A549 (cell line): ENCODE results near the gene EIF4B. TPM values are rescaled to one million over a fixed set of nuclear protein-coding genes. Genes with fewer than 3 reads are reported as not detected.

Experiments
- ATAC-seq, 2 experiments: fragments of 200-7000 bp in 1 of 2; fragments of >200 bp in 1 of 2; cut with Nextera tagmentation in 1 of 2; cut with Tn5 transposase in 1 of 2; 3 replicates each; pipeline versions ENCODE4 v1.8.0 to v1.9.1; 2018 to 2020; ENCODE audit warnings: mild to moderate bottlenecking in 1 of 2, moderate library complexity in 1 of 2
- CTCF ChIA-PET: fragments of 300-600 bp; sonication (Branson Sonifier 250); formaldehyde crosslinking; extraction: SDS; loops from one replicate; lab custom pipeline; 2021; ENCODE audit warnings: antibody characterized with exemption, inconsistent platforms; lab: Yijun Ruan, JAX
- POLR2A ChIA-PET: fragments of 350-600 bp; formaldehyde crosslinking; extraction: SDS; loops from one replicate; lab custom pipeline; 2021; ENCODE audit warnings: antibody characterized with exemption, inconsistent platforms; lab: Yijun Ruan, JAX
- DNase-seq, 2 experiments: peaks; one replicate each; pipeline versions ENCODE4 v3.0.0 to v3.0.0-alpha.2; 2011 to 2016; ENCODE audit warnings: low read depth in 1 of 2, low spot score in 1 of 2
- FAIRE-seq: peaks from 2 replicates; lab custom pipeline; 2011; peaks lifted over from hg19 to GRCh38; lab: Jason Lieb, UNC
- H3K27ac ChIP-seq, 2 experiments: fragments of >200 bp; sonication (Bioruptor Twin); formaldehyde crosslinking; 3 replicates each; pipeline ENCODE4 v1.5.1; 2016 to 2017
- H3K4me1 ChIP-seq: fragments of >200 bp; sonication (Bioruptor Twin); formaldehyde crosslinking; 3 replicates; pipeline ENCODE4 v1.6.1; 2016
- H3K4me2 ChIP-seq: fragments of >200 bp; sonication (Bioruptor Twin); formaldehyde crosslinking; 3 replicates; pipeline ENCODE4 v1.6.1; 2016
- H3K4me3 ChIP-seq: fragments of >200 bp; sonication (Bioruptor Twin); formaldehyde crosslinking; 3 replicates; pipeline ENCODE4 v1.5.1; 2016
- H3K9me3 ChIP-seq: fragments of >200 bp; sonication (Bioruptor Twin); formaldehyde crosslinking; 3 replicates; pipeline ENCODE4 v1.6.1; 2016
- BCL3 ChIP-seq: fragments of >200 bp; sonication (Bioruptor Twin); formaldehyde crosslinking; IDR thresholded peaks from 3 replicates; pipeline ENCODE4 v1.6.1; 2016
- CBX2 ChIP-seq: fragments of 200-600 bp; sonication (generic); IDR thresholded peaks from 2 replicates; pipeline ENCODE4 v1.6.1; 2016; ENCODE audit warnings: low read depth, mild to moderate bottlenecking, borderline replicate concordance
- CBX8 ChIP-seq: fragments of 200-600 bp; sonication (generic); IDR thresholded peaks from 2 replicates; pipeline ENCODE4 v1.6.1; 2016
- EHF ChIP-seq: fragments of 250-450 bp; sonication (Bioruptor Pico); IDR thresholded peaks from 2 replicates; pipeline ENCODE4 v1.5.0; 2020; ENCODE audit warnings: mild to moderate bottlenecking
- EHMT2 ChIP-seq: fragments of 200-600 bp; sonication (generic); IDR thresholded peaks from 2 replicates; pipeline ENCODE4 v1.6.1; 2016; ENCODE audit warnings: antibody characterized with exemption, low read depth, mild to moderate bottlenecking, moderate library complexity
- ESRRA ChIP-seq: fragments of 150-350 bp; IDR thresholded peaks from 2 replicates; pipeline ENCODE4 v1.6.1; 2014; ENCODE audit warnings: mild to moderate bottlenecking, low read length, borderline replicate concordance
- FOSL2 ChIP-seq, 2 experiments: fragments of 450-650 bp in 1 of 2; fragments of >200 bp in 1 of 2; sonication (Bioruptor Twin) in 1 of 2; formaldehyde crosslinking; IDR thresholded peaks; 2 replicates each; pipeline versions ENCODE4 v1.5.0 to v1.6.1; 2016 to 2020; ENCODE audit warnings: mild to moderate bottlenecking in 1 of 2, moderate library complexity in 1 of 2
- FOXS1 ChIP-seq: fragments of 250-450 bp; sonication (Bioruptor Pico); IDR thresholded peaks from 2 replicates; pipeline ENCODE4 v1.5.0; 2020; ENCODE audit warnings: mild to moderate bottlenecking, moderate library complexity
- HEYL ChIP-seq: fragments of 250-450 bp; sonication (Bioruptor Pico); IDR thresholded peaks from 2 replicates; pipeline ENCODE4 v1.8.0; 2021; ENCODE audit warnings: mild to moderate bottlenecking, moderate library complexity
- HOXB13 ChIP-seq: fragments of 250-450 bp; sonication (Bioruptor Pico); IDR thresholded peaks from 2 replicates; pipeline ENCODE4 v1.5.0; 2020; ENCODE audit warnings: low read depth, mild to moderate bottlenecking, moderate library complexity
- JUN ChIP-seq, 2 experiments: fragments of >200 bp; sonication (Bioruptor Twin); formaldehyde crosslinking; IDR thresholded peaks; 2 replicates in 1 of 2; 3 replicates in 1 of 2; pipeline ENCODE4 v1.6.1; 2016 to 2017
- JUNB ChIP-seq: fragments of >200 bp; sonication (Bioruptor Twin); formaldehyde crosslinking; IDR thresholded peaks from 2 replicates; pipeline ENCODE4 v1.6.1; 2016
- MAZ ChIP-seq: fragments of 150-350 bp; IDR thresholded peaks from 2 replicates; pipeline ENCODE4 v1.6.1; 2014; ENCODE audit warnings: antibody characterized with exemption, low read depth, low read length, borderline replicate concordance
- MYC ChIP-seq: IDR thresholded peaks from 2 replicates; pipeline ENCODE4 v1.6.1; 2012; ENCODE audit warnings: mild to moderate bottlenecking, inconsistent platforms, low read length, improper control_type of control experiment, borderline replicate concordance
- NFE2L2 ChIP-seq: fragments of 150-350 bp; conservative IDR thresholded peaks from 2 replicates; pipeline ENCODE4 v1.6.1; 2014; ENCODE audit warnings: low read length
- NPAS2 ChIP-seq: fragments of 250-450 bp; sonication (Bioruptor Pico); IDR thresholded peaks from 2 replicates; pipeline ENCODE4 v1.8.0; 2022; ENCODE audit warnings: mild to moderate bottlenecking, moderate library complexity, borderline replicate concordance
- NR3C1 ChIP-seq: fragments of >200 bp; sonication (Bioruptor Twin); formaldehyde crosslinking; IDR thresholded peaks from 3 replicates; pipeline ENCODE4 v1.6.1; 2017
- POLR2A ChIP-seq: IDR thresholded peaks from 2 replicates; pipeline ENCODE4 v1.6.1; 2012; ENCODE audit warnings: mild to moderate bottlenecking, low read length
- POLR2AphosphoS2 ChIP-seq: conservative IDR thresholded peaks from 2 replicates; pipeline ENCODE4 v1.6.1; 2012; ENCODE audit warnings: low read length, improper control_type of control experiment, inconsistent platforms
- RARB ChIP-seq: fragments of 250-450 bp; sonication (Bioruptor Pico); IDR thresholded peaks from 2 replicates; pipeline ENCODE4 v1.8.0; 2021; ENCODE audit warnings: mild to moderate bottlenecking, moderate library complexity
- REST ChIP-seq: fragments of 200-600 bp; sonication (generic); IDR thresholded peaks from 2 replicates; pipeline ENCODE4 v1.6.1; 2016; ENCODE audit warnings: antibody characterized with exemption, mild to moderate bottlenecking, moderate library complexity
- RFX5 ChIP-seq: fragments of 450-650 bp; IDR thresholded peaks from 2 replicates; pipeline ENCODE4 v1.7.1; 2014; ENCODE audit warnings: antibody characterized with exemption, mild to moderate bottlenecking, moderate library complexity
- RNF2 ChIP-seq: fragments of 200-600 bp; sonication (generic); IDR thresholded peaks from 2 replicates; pipeline ENCODE4 v1.6.1; 2016; ENCODE audit warnings: low read depth, mild to moderate bottlenecking, antibody characterized with exemption, moderate library complexity, borderline replicate concordance
- SMC3 ChIP-seq: fragments of >200 bp; sonication (Bioruptor Twin); formaldehyde crosslinking; IDR thresholded peaks from 3 replicates; pipeline ENCODE4 v1.6.1; 2018; ENCODE audit warnings: inconsistent platforms
- SREBF2 ChIP-seq: fragments of 450-650 bp; IDR thresholded peaks from 2 replicates; pipeline ENCODE4 v1.6.1; 2014; ENCODE audit warnings: mild to moderate bottlenecking, moderate library complexity
- TFCP2L1 ChIP-seq: fragments of 250-450 bp; sonication (Bioruptor Pico); IDR thresholded peaks from 2 replicates; pipeline ENCODE4 v1.5.0; 2021; ENCODE audit warnings: mild to moderate bottlenecking
- TP53 ChIP-seq: fragments of 250-450 bp; sonication (Bioruptor Pico); IDR thresholded peaks from 2 replicates; pipeline ENCODE4 v1.5.0; 2021; ENCODE audit warnings: mild to moderate bottlenecking, moderate library complexity
- USF2 ChIP-seq: fragments of 450-650 bp; IDR thresholded peaks from 2 replicates; pipeline ENCODE4 v1.6.1; 2014; ENCODE audit warnings: antibody characterized with exemption
- ZFP36 ChIP-seq: fragments of 450-650 bp; IDR thresholded peaks from 2 replicates; pipeline ENCODE4 v1.6.1; 2014; ENCODE audit warnings: borderline replicate concordance; ENCODE audit not compliant: partially characterized antibody
- WGBS: methylation state at CpG from one replicate; pipeline ENCODE4 v1.1.6; 2017; ENCODE audit errors: missing lambda C conversion rate; 5-methylcytosine and 5-hydroxymethylcytosine counted together
- polyA plus RNA-seq, 4 experiments: library from polyadenylated mRNA; depleted of rRNA in 3 of 4; stranded (reverse); fragments of >200 nt; fragmentation: RNase III in 1 of 4; extraction: RNeasy Plus Mini Kit Qiagen cat#74134 plus additional on column Dnase treatment in 1 of 4; gene quantifications; 2 replicates in 3 of 4; 3 replicates in 1 of 4; pipeline ENCODE4 v1.2.3, GENCODE V29; 2011 to 2017
- TF ChIP-seq, protein P1 (sequence below): fragments of >200 bp; sonication (Bioruptor Twin); formaldehyde crosslinking; IDR thresholded peaks from 3 replicates; pipeline ENCODE4 v1.5.1; 2016
- TF ChIP-seq, protein P2 (sequence below): fragments of 250-450 bp; sonication (Bioruptor Pico); IDR thresholded peaks from 2 replicates; pipeline ENCODE4 v1.5.0; 2020; ENCODE audit warnings: low read depth, mild to moderate bottlenecking, moderate library complexity

EIF4B gene
- polyA plus RNA-seq, 2 of the 4 experiments (the other 2 are of a cell fraction), result 377 to 650 TPM

DNA sequence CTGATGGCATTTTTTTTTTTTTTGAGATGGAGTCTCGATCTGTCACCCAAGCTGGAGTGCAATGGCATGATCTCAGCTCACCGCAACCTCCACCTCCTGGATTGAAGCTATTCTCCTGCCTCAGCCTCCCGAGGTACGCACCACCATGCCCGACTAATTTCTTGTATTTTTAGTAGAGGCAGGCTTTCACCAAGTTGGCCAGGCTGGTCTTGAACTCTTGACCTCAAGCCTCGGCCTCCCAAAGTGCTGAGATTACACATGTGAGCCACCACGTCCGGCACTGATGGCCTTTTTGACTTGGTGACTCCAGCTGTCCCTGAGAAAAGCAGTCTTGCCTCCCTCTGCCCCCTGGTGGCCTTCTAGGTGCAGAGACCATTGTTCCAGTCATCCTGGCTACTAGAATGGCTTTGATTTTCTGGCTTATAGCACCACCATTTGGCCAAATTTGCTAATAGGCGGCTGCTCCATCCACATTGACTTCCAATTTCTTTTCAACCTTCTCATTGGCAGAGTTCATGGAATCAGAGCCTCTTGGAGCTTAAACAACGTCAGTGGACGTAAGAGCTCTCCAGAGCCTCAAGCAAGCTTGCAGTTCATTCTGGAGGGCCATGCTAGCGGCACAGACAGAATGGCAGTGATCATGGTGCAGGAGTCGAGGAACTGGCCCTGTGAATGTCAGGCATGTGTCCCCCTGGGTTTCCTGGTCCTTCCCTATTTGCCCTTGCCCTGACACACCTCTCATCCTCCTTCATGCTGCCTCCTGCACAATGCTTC is 25.4 kb upstream of the EIF4B start:
- 19% methylated on average over 13 of the region's 13 CpGs for WGBS
- ChIA-PET CTCF (interaction anchor here (0.6 to 44.4 kb wide), 73 partner anchors 11 to 1013 kb away, joined by 3 to 1736 read pairs (median 4); partner anchors contain the start of genes EIF4B, IGFBP6, KRT18 and KRT74), POLR2A (interaction anchor here (1.2 to 2.8 kb wide), 7 partner anchors 9 to 833 kb away, joined by 3 to 19 read pairs (median 4); partner anchors contain the start of genes EIF4B and KRT8)
- Histone ChIP-seq H3K9me3 (no peaks in the 10 kb centered on the region), H3K4me3 (no peak overlapping the region), H3K27ac (peak overlapping the region; percentile 39 to 91), H3K4me1 (peaks cover 28% of the 10 kb centered on the region), H3K4me2 (peak overlapping the region; percentile 55; the same call in 2 of the 3 replicates)
- DNase-seq (peak; percentile 89 to 97), FAIRE-seq (peak; percentile 79), ATAC-seq (peak; percentile 76 to 84)
- TF ChIP-seq BCL3 (no peak), CBX8 (no peak), ESRRA (no peak), POLR2A (no peak), FOSL2 (IDR thresholded peaks at IDR 0.05) (no peak), FOSL2 (CRISPR knock-in tag; IDR thresholded peaks at IDR 0.05) (peak; percentile 51), NR3C1 (no peak), USF2 (no peak), RFX5 (no peak), EHF (CRISPR knock-in tag) (no peak), NFE2L2 (no peak), EHMT2 (no peak), POLR2AphosphoS2 (no peak), FOXS1 (CRISPR knock-in tag) (no peak), SREBF2 (no peak), REST (no peak), HOXB13 (CRISPR knock-in tag) (no peak), TP53 (CRISPR knock-in tag) (no peak), JUN (IDR thresholded peaks at IDR 0.05) (0 out of 5 replicates have a peak, but pooled peaks of 1 of the 2 experiments have one; percentile 38), HEYL (CRISPR knock-in tag) (no peak), JUNB (no peak), CBX2 (no peak), SMC3 (peak; percentile 100), RNF2 (no peak), RARB (CRISPR knock-in tag) (no peak), TFCP2L1 (no peak), NPAS2 (CRISPR knock-in tag) (no peak), ZFP36 (no peak), MAZ (no peak), MYC (peak; percentile 59; the same call in 1 of the 2 replicates)
- TF ChIP-seq, protein P1, sequence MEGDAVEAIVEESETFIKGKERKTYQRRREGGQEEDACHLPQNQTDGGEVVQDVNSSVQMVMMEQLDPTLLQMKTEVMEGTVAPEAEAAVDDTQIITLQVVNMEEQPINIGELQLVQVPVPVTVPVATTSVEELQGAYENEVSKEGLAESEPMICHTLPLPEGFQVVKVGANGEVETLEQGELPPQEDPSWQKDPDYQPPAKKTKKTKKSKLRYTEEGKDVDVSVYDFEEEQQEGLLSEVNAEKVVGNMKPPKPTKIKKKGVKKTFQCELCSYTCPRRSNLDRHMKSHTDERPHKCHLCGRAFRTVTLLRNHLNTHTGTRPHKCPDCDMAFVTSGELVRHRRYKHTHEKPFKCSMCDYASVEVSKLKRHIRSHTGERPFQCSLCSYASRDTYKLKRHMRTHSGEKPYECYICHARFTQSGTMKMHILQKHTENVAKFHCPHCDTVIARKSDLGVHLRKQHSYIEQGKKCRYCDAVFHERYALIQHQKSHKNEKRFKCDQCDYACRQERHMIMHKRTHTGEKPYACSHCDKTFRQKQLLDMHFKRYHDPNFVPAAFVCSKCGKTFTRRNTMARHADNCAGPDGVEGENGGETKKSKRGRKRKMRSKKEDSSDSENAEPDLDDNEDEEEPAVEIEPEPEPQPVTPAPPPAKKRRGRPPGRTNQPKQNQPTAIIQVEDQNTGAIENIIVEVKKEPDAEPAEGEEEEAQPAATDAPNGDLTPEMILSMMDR, result peak; percentile 100
- TF ChIP-seq, protein P2, sequence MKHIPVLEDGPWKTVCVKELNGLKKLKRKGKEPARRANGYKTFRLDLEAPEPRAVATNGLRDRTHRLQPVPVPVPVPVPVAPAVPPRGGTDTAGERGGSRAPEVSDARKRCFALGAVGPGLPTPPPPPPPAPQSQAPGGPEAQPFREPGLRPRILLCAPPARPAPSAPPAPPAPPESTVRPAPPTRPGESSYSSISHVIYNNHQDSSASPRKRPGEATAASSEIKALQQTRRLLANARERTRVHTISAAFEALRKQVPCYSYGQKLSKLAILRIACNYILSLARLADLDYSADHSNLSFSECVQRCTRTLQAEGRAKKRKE (CRISPR knock-in tag), result no peak
